ENCODE data around the gene TBX4.

DNA sequence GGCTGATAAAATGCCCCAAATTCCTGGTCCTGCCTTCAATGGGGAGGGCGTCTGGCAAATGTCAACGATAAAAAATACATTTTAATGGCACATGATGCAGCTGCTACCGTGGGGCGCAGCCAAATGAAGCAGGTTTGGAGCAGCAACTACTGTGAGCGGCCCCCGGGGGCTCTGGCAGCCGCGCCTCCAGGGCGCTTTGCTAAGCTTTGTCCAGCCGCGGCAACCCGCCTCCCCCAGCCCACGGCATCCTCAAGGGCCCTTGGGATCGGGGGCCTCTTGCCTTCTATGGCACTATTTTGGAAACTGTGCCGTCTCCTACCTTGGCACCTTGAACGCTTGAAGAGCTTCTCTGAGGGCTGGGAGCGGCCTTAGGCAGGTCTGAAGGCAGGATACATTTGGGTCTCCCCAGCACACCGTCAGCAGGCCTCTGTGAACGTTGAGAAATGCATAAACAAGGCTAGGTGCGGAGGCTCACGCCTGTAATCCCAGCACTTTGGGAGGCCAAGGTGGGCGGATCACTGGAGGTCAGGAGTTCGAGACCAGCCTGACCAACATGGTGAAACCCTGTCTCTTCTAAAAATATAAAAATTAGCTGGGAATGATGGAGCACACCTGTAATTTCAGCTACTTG is 25.1 kb downstream of the TBX4 start:
- TF ChIP-seq POLR2A (IDR thresholded peaks at IDR 0.05; ENCODE audit: low read depth) (no peak), EP300 (IDR thresholded peaks at IDR 0.05) (no peak), POLR2AphosphoS5 (IDR thresholded peaks at IDR 0.05) (no peak)
- TF ChIP-seq, protein P1, sequence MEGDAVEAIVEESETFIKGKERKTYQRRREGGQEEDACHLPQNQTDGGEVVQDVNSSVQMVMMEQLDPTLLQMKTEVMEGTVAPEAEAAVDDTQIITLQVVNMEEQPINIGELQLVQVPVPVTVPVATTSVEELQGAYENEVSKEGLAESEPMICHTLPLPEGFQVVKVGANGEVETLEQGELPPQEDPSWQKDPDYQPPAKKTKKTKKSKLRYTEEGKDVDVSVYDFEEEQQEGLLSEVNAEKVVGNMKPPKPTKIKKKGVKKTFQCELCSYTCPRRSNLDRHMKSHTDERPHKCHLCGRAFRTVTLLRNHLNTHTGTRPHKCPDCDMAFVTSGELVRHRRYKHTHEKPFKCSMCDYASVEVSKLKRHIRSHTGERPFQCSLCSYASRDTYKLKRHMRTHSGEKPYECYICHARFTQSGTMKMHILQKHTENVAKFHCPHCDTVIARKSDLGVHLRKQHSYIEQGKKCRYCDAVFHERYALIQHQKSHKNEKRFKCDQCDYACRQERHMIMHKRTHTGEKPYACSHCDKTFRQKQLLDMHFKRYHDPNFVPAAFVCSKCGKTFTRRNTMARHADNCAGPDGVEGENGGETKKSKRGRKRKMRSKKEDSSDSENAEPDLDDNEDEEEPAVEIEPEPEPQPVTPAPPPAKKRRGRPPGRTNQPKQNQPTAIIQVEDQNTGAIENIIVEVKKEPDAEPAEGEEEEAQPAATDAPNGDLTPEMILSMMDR (IDR thresholded peaks at IDR 0.05) = no peak
